ENCODE measurements around the gene UGT1A4.

- TF ChIP-seq ZNF785 (CRISPR knock-in tag; IDR thresholded peaks at IDR 0.05) (no peak), SP1 (CRISPR knock-in tag; IDR thresholded peaks at IDR 0.05) (no peak)
These were observed 75.1 kb downstream of the UGT1A4 start for GRCh38 chr2:233793465-233794127.

Measured in K562 (cell line).